HG03378 (cell line): ENCODE results near the gene SPAG17.

Source experiments
- ATAC-seq: cut with Tn5 transposase; IDR thresholded peaks from one replicate; pipeline ENCODE4 v1.9.1; 2021; ENCODE audit warnings: mild to moderate bottlenecking, moderate library complexity; ENCODE audit not compliant: unreplicated experiment

SPAG17 gene

GRCh38 chr1:118122234-118123004, 62.6 kb downstream of the SPAG17 start:
- ATAC-seq = no peak

DNA sequence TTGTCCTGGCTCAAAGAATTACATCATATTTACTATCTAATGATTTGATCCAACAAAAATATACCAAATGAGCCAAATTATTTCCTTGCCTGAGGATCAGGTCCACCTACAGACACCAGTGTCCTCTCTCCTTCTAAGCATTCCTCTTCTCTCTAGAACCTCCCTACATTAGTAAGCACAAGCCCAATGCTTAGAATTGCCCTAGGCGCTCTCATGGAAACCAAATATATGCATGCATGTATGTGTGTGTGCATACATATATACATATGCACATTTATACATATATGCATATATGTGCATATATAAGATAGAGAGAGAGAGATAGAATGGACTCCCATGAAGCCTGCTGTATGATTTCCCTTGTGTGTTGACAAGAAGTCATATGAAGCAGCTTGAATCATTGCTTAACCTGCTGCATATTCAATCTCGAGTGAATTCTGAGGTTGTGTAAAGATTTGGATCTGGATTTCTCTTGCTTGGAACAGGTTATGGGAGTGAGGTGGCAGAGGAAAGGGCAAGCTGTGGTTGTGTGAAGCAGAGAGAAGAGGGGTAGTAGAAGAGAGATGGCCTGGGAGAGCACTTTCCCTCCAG, 66.1 kb downstream of the SPAG17 start:
- ATAC-seq = no peak

- no peak for ATAC-seq
These were observed 66.6 kb downstream of the SPAG17 start for GRCh38 chr1:118118469-118118868.

- ATAC-seq = no peak
These were observed 67.5 kb downstream of the SPAG17 start for GRCh38 chr1:118117521-118117920.

- no peak for ATAC-seq
These were observed 68.1 kb downstream of the SPAG17 start for GRCh38 chr1:118116909-118117308.

DNA sequence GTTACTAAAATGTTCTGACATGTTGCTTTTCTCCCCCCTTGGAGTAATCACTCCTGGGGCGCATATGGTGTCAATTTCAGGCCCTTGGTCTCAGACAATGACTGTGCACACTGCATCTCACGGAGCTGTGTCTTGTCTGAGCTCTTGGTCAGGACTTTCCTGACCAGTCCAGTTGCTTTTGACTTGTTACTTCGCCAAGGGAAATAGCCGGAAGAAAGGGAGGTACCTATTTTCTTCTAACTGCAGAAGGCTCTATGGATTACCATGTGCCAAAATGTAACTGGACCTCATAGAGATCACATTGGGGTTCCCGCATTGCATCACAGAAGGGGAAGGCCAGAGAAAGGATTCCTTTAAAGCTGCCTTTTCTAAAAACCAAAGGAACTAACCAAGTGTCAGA, 68.6 kb downstream of the SPAG17 start:
- ATAC-seq = no peak

DNA sequence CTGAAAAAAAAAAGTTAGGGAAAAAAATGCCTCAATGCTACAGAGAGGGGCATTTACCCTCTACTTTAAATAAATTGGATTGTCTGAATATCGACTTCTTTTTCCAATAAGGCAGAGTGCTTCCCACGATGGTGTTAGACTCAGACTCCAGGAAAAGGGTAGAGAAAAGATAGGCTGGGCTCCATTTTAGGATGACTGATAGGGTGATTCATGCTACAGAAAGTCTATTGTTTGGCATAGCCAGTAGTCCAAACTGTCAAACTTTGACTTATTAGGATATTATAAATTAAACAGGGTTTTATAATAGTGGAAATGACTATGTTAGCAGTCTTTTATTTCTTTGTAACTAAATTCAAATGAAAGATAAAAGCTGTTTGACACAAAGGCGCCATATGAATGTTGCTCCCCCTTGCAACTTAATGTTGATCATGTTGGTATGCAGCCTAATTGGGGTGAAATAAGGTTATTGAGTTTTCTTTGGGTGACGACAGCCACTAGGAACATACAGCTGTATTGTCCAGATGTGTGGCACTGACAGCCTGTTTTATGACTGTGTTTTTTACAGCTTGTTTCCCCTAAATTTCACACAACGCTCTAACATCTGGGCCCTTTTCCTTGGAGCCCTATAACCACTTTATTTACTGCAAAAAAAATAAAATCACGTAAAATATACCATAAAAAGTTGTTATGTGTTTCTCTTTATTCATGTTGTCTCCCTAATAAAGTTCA, 69.3 kb downstream of the SPAG17 start:
- no peak for ATAC-seq

- ATAC-seq = no peak
These were observed 71.8 kb downstream of the SPAG17 start for GRCh38 chr1:118113261-118113660.

GRCh38 chr1:118110580-118110979, 74.4 kb downstream of the SPAG17 start:
- no peak for ATAC-seq

- no peak for ATAC-seq
These were observed 80.1 kb downstream of the SPAG17 start for GRCh38 chr1:118104951-118105350.

- ATAC-seq = no peak
These were observed 82.6 kb downstream of the SPAG17 start for GRCh38 chr1:118102445-118102844.

DNA sequence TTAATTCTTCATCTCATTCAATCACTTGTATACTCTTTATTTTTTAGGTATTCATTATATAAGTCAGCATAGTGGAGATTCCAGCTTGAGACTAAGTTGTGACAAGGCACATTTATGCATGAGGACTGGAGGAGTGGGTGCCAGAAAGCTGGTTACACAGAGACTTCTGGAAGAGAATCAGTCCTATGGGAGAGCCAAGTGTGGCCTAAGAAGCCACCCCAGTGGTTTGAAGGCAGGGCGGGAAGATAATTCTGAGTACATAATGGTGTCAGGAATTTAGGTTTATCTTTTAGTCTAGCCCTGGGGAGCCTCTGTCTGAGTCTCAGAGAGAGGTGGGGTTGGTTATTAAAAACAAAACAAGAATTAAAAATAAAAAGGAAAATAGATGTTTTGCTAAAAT, 83.0 kb downstream of the SPAG17 start:
- no peak for ATAC-seq

DNA sequence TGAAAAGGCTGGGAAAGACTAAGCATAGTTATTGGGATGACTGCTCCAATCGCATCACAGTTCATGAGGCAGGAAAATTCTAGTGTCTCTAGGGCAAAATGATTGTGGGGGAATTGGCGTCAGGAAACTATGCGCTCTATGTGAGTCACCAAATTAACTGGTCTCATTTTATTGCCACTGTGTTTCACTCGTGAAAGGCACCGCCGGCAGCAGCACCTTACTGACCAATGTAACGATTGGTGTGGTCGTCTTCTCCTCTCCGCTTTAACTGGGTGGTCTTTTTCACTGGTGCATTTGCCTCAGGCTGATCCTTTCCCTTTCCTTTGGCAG, 83.5 kb downstream of the SPAG17 start:
- ATAC-seq = no peak

DNA sequence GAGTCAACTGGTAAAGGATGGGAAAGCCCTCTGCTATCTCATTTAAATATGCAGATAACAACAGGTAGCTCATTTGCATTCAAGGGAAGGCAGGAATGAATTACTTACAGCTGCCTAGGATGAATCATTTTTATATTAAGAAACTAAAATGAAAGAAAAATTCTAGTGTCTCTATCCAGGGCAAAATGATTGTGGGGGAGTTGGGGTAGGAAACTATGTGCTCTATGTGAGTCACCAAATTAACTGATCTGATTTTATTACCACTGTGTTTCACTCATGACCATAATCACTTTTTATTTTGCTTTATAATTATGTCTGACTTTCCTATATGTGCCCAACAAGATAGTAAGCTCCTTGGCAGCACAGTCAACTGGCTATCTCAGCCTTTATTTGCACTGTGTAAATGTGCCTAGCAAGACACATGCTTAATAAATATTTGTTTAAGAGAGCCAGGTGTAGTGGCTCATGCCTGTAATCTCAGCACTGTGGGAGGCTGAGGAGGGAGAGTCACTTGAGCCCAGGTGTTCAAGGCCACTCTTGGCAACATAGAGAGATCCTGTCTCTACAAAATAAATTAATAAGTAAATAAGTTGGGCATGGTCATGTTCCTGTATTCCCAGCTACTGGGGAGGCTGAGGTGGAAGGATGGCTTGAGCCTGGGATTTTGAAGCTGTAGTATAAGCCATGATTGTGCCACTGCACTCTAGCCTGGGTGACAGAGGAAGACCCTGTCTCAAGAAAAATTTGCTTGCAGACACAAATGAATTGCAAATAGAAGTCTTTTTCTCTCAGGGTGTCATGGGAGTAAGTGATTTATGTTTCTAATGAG, 84.1 kb downstream of the SPAG17 start:
- no peak for ATAC-seq

DNA sequence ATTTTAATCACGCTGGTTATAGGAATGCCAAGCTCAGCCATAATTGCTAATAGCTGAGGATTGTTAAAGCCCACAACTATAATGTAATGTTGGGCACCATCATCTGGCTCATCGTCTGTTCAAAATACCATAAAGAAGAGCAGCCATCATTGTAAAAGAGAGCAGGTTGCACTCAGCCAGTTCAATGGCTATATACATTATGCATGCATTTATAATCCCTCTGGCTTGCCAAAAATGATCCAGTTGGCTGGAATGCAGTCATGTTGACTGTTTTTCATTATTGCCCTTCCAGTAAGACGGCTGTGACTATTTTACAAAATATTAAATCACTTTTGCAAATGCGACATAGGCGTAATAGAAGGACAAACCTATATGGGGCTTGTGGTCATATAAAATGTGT, 85.3 kb downstream of the SPAG17 start:
- no peak for ATAC-seq

DNA sequence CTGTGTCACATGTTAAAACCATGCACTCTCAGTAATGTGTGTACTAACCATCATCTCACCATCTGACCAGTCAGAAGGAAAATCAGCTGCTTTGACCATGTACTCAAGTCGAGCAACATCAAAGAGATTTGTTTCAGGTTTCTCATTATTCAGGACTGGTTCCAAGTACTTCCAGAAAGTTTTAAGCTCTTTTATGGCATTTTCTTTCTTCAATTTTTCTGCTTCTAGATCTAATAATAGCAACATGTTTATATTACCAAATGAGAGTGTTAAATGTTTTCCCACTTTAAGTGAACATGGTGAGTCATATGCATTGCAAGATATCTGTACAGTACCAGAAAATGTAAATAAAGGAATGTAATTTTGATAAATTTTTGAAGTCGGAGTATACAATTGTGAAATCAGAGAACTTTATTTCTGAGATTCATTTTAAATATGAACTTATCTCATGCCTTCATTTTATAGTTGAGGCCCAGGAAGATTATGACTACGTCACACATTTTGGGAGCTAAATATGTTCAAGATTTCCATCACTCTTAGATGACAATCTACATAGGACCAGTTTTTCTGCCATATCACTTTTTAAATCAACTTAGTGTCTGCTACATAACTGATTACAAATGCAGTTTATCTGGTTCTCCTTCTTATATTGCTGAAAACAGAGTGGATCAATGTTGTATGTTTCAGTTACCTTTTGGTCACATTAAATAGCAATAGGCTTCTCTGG, 87.2 kb downstream of the SPAG17 start:
- no peak for ATAC-seq

DNA sequence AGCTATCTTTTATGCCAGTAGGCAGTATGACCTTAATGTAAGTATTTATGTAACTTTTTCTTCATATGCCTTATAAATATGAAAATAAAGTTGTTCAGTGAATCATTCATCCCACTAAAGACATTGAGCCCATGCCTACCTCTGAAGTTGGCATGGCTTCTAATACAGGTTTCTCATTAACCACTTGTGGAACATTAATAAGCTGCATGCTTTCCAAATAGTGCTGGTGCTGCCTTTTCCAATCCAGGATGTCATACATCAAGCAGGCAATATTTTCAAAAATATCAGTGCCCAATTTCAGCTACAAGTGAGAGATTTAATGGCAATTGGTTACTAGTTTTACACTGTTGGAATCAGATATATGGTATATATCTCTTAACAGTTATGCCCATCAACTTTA, 92.0 kb downstream of the SPAG17 start:
- no peak for ATAC-seq

GRCh38 chr1:118090130-118090529, 94.9 kb downstream of the SPAG17 start:
- ATAC-seq = no peak

DNA sequence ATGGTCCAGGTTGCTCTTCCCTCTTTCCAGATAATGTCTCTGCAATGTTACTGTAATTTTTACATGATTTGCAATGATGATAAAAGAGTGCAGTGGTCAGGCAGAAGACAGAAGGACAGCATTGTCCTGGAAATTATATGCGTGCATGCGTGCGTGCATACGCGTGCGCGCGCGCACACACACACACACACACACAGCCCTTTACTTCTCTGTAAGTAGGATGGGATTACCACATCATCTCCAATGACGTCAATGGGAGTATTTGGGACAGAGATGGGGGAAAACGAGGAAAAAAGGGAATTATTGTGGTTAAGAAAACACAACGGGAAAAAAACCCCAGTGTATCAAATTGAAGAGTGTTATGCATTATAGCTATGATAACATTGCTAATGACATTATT, 99.7 kb downstream of the SPAG17 start:
- ATAC-seq = no peak

DNA sequence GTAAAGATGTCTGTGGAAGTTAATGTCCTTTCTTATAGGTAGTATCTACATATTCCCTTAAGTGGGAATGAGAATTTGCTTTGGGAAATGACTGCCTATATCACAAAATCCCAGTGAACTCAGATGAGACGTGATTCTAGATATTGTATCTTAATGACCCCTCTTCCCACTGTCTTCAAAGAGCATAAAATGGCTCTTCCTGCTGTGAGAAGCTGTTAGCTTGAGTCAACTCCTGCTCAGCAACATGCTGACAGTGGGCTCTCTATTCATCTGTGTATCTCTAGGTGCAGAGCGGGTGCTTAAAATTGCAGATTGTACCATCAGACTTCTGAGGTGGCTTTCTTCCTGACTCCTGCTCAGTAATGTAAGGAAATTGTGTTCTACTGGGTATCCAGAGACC, 100.6 kb downstream of the SPAG17 start:
- no peak for ATAC-seq

DNA sequence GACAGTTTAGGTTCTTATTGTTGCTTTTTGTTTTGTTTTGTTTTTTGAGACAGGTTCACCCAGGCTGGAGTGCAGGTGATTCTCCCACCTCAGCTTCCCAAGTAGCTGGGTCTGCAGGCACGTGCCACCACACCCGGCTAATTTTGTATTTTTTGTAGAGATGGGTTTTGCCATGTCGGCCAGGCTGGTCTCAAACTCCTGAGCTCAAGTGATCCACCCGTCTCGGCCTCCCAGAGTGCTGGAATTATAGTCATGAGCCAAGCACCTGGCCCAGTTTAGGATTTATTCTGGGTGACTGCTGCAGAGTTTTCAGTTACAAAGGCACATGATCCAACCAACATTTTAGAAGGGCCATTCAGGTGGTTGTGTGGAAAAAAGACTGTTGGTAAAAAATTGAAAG, 102.0 kb downstream of the SPAG17 start:
- ATAC-seq = no peak
